Measurements from ENCODE around the gene PKD2. TPM values are rescaled to one million over a fixed set of nuclear protein-coding genes. Genes with fewer than 3 reads are reported as not detected.

PKD2 gene
- total RNA-seq, 1 donor: 106 TPM

GRCh38 chr4:88078579-88078978 is 71.1 kb downstream of the PKD2 start:
- Histone ChIP-seq H3K9me3 (ENCODE audit: low read depth, low read length) (no peaks in the 10 kb centered on the region), H3K79me2 (ENCODE audit: insufficient read depth, low read length) (no peaks in the 10 kb centered on the region), H3K27me3 (ENCODE audit: insufficient read depth, low read length) (no peaks in the 10 kb centered on the region), H2AFZ (ENCODE audit: low read length) (no peak overlapping the region), H3K4me1 (ENCODE audit: insufficient read depth, low read length) (no peaks in the 10 kb centered on the region), H4K20me1 (ENCODE audit: insufficient read depth, low read length) (no peaks in the 10 kb centered on the region), H3K4me2 (ENCODE audit: insufficient read depth, low read length) (no peak overlapping the region), H3K27ac (ENCODE audit: low read depth, low read length) (no peak overlapping the region), H3K4me3 (ENCODE audit: insufficient read depth, low read length) (no peak overlapping the region), H3K36me3 (ENCODE audit: insufficient read depth, low read length) (peaks cover 37% of the 10 kb centered on the region)
- DNase-seq (ENCODE audit: insufficient read length, low spot score, missing footprints): no peak
- TF ChIP-seq, protein P1, sequence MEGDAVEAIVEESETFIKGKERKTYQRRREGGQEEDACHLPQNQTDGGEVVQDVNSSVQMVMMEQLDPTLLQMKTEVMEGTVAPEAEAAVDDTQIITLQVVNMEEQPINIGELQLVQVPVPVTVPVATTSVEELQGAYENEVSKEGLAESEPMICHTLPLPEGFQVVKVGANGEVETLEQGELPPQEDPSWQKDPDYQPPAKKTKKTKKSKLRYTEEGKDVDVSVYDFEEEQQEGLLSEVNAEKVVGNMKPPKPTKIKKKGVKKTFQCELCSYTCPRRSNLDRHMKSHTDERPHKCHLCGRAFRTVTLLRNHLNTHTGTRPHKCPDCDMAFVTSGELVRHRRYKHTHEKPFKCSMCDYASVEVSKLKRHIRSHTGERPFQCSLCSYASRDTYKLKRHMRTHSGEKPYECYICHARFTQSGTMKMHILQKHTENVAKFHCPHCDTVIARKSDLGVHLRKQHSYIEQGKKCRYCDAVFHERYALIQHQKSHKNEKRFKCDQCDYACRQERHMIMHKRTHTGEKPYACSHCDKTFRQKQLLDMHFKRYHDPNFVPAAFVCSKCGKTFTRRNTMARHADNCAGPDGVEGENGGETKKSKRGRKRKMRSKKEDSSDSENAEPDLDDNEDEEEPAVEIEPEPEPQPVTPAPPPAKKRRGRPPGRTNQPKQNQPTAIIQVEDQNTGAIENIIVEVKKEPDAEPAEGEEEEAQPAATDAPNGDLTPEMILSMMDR (IDR thresholded peaks at IDR 0.05; ENCODE audit: extremely low read depth, low read depth, low read length): no peak

GRCh38 chr4:88080626-88081025 is 73.2 kb downstream of the PKD2 start:
- Histone ChIP-seq H4K20me1 (ENCODE audit: insufficient read depth, low read length) (no peaks in the 10 kb centered on the region), H3K27ac (ENCODE audit: low read depth, low read length) (no peak overlapping the region), H3K9me3 (ENCODE audit: low read depth, low read length) (no peaks in the 10 kb centered on the region), H3K27me3 (ENCODE audit: insufficient read depth, low read length) (no peaks in the 10 kb centered on the region), H3K36me3 (ENCODE audit: insufficient read depth, low read length) (peaks cover 17% of the 10 kb centered on the region), H3K4me1 (ENCODE audit: insufficient read depth, low read length) (no peaks in the 10 kb centered on the region), H3K4me2 (ENCODE audit: insufficient read depth, low read length) (no peak overlapping the region), H2AFZ (ENCODE audit: low read length) (no peak overlapping the region), H3K79me2 (ENCODE audit: insufficient read depth, low read length) (no peaks in the 10 kb centered on the region), H3K4me3 (ENCODE audit: insufficient read depth, low read length) (no peak overlapping the region)
- TF ChIP-seq, protein P1 (IDR thresholded peaks at IDR 0.05; ENCODE audit: extremely low read depth, low read depth, low read length): no peak
- DNase-seq (ENCODE audit: insufficient read length, low spot score, missing footprints): no peak

GRCh38 chr4:88087004-88087403 is 79.6 kb downstream of the PKD2 start:
- TF ChIP-seq, protein P1 (IDR thresholded peaks at IDR 0.05; ENCODE audit: extremely low read depth, low read depth, low read length): no peak
- no peak overlapping the region for H3K27ac ChIP-seq (ENCODE audit: low read depth, low read length)
- H3K4me3 ChIP-seq (ENCODE audit: insufficient read depth, low read length): no peak overlapping the region
- no peaks in the 10 kb centered on the region for H4K20me1 ChIP-seq (ENCODE audit: insufficient read depth, low read length)
- H3K79me2 ChIP-seq (ENCODE audit: insufficient read depth, low read length): no peaks in the 10 kb centered on the region
- no peak for DNase-seq (ENCODE audit: insufficient read length, low spot score, missing footprints)
- no peak overlapping the region for H3K4me2 ChIP-seq (ENCODE audit: insufficient read depth, low read length)
- H3K9me3 ChIP-seq (ENCODE audit: low read depth, low read length): no peaks in the 10 kb centered on the region
- H3K4me1 ChIP-seq (ENCODE audit: insufficient read depth, low read length): no peaks in the 10 kb centered on the region
- no peak overlapping the region for H2AFZ ChIP-seq (ENCODE audit: low read length)
- H3K36me3 ChIP-seq (ENCODE audit: insufficient read depth, low read length): no peaks in the 10 kb centered on the region
- no peaks in the 10 kb centered on the region for H3K27me3 ChIP-seq (ENCODE audit: insufficient read depth, low read length)

DNA sequence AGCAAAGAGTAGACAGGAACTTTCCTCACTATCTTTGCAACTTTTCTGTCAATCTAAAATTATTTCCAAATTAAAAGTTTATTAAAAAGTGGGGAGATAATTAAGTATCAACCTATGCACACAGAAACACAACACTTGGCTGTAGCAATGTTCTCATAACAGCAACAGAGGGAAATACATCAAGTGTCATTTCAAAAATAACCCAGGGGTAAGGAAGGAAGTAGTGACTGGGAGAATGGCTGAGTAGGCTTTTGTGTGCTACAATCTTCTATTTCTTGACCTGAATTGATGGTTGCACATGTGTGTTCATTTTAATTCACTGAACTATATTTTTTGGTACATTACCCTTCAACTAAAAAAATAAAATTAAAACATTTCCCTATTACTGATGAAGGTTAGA is 83.5 kb downstream of the PKD2 start:
- Histone ChIP-seq H3K4me2 (ENCODE audit: insufficient read depth, low read length) (no peak overlapping the region), H4K20me1 (ENCODE audit: insufficient read depth, low read length) (no peaks in the 10 kb centered on the region), H3K27me3 (ENCODE audit: insufficient read depth, low read length) (no peaks in the 10 kb centered on the region), H3K79me2 (ENCODE audit: insufficient read depth, low read length) (no peaks in the 10 kb centered on the region), H3K27ac (ENCODE audit: low read depth, low read length) (no peak overlapping the region), H3K9me3 (ENCODE audit: low read depth, low read length) (no peaks in the 10 kb centered on the region), H2AFZ (ENCODE audit: low read length) (no peak overlapping the region), H3K4me3 (ENCODE audit: insufficient read depth, low read length) (no peak overlapping the region), H3K36me3 (ENCODE audit: insufficient read depth, low read length) (no peaks in the 10 kb centered on the region), H3K4me1 (ENCODE audit: insufficient read depth, low read length) (no peaks in the 10 kb centered on the region)
- TF ChIP-seq, protein P1 (IDR thresholded peaks at IDR 0.05; ENCODE audit: extremely low read depth, low read depth, low read length): no peak
- DNase-seq (ENCODE audit: insufficient read length, low spot score, missing footprints): no peak

Data from osteoblast (primary cell).